HepG2 (cell line): ENCODE measurements around the gene SAXO1.

Source experiments
- EZH2 ChIP-seq: conservative IDR thresholded peaks from 2 replicates; pipeline ENCODE4 v1.6.1; 2012; ENCODE audit warnings: mild to moderate bottlenecking, low read depth, low read length, moderate library complexity
- HOXA9 ChIP-seq: sonication (generic); formaldehyde crosslinking; IDR thresholded peaks from 2 replicates; pipeline ENCODE4 v1.8.1; 2022; ENCODE audit warnings: missing genetic modification reagents, mild to moderate bottlenecking, moderate library complexity, borderline replicate concordance
- MATR3 ChIP-seq: sonication (generic); formaldehyde crosslinking; IDR thresholded peaks from 2 replicates; pipeline ENCODE4 v1.4.0; 2020; ENCODE audit warnings: missing genetic modification reagents
- MEIS1 ChIP-seq: sonication (generic); formaldehyde crosslinking; IDR thresholded peaks from 2 replicates; pipeline ENCODE4 v1.9.0; 2021; ENCODE audit warnings: mild to moderate bottlenecking, missing genetic modification reagents, moderate library complexity, borderline replicate concordance
- NFYB ChIP-seq: sonication (generic); formaldehyde crosslinking; IDR thresholded peaks from 2 replicates; pipeline ENCODE4 v1.4.0; 2020; ENCODE audit warnings: missing genetic modification reagents
- POGZ ChIP-seq: sonication (generic); formaldehyde crosslinking; IDR thresholded peaks from 2 replicates; pipeline ENCODE4 v1.4.0; 2020; ENCODE audit warnings: mild to moderate bottlenecking, missing genetic modification reagents
- RAD21 ChIP-seq: fragments of 450-650 bp; formaldehyde crosslinking; IDR thresholded peaks from 2 replicates; pipeline ENCODE4 v1.5.0; 2020; ENCODE audit warnings: mild to moderate bottlenecking
- SRSF4 ChIP-seq: fragments of 200-400 bp; formaldehyde crosslinking; IDR thresholded peaks from one replicate; pipeline ENCODE4 v1.6.1; 2018; ENCODE audit warnings: mild to moderate bottlenecking, low read depth, low read length, moderate library complexity; ENCODE audit not compliant: poor library complexity, severe bottlenecking
- YY1 ChIP-seq: IDR thresholded peaks from 2 replicates; pipeline ENCODE4 v1.6.1; 2011; ENCODE audit warnings: low read length, low read depth, moderate library complexity, mild to moderate bottlenecking; ENCODE audit not compliant: insufficient read depth, insufficient replicate concordance
- ZFP62 ChIP-seq: sonication (generic); formaldehyde crosslinking; IDR thresholded peaks from 2 replicates; pipeline ENCODE4 v1.4.0; 2020; ENCODE audit warnings: missing genetic modification reagents
- TF ChIP-seq, protein P1 (sequence below): sonication (generic); formaldehyde crosslinking; IDR thresholded peaks from 2 replicates; pipeline ENCODE4 v1.4.0; 2020; ENCODE audit warnings: missing genetic modification reagents, mild to moderate bottlenecking, borderline replicate concordance
- TF ChIP-seq, protein P2 (sequence below): sonication (generic); formaldehyde crosslinking; IDR thresholded peaks from 2 replicates; pipeline ENCODE4 v1.4.0; 2020; ENCODE audit warnings: missing genetic modification reagents

DNA sequence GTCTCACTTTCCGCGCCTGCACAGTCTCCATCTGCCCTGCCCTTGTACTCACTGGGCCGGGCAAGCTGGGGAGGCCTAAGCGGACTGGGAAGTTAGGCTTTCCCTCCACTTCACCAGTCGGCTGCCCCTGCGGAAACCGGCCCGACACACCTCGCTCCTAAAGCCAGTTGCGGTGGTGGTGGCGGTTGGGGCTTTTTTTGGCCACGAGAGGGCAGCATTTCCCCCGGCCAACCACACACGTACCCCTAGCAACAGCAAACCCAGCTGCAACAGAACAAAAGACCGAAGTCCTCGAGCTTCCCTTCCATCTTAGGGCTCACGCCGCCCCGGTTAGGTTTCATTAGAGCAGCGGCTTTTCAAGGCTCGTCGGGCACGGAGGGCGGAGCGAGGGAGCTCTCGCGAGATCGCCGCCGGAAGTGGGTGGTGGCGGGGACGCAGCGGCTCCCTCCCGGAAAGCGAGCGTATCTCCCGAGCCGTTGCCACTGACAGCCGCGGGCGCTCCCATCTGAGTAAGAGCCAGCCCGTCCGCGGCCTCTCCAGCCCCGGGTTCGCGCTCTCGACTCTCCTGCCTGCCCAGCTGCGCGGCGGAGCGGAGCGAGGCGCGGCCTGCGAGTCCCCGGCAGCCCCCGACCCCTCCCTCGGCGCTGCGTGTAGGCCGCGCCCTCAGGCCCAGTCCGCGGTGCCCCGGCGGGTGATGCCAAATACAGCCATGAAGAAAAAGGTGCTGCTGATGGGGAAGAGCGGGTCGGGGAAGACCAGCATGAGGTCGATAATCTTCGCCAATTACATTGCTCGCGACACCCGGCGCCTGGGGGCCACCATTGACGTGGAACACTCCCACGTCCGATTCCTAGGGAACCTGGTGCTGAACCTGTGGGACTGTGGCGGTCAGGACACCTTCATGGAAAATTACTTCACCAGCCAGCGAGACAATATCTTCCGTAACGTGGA, 16.2 kb upstream of the SAXO1 start, which contains the start of gene RRAGA:
- TF ChIP-seq EZH2 (no peak), NFYB (CRISPR knock-in tag) (no peak; the same call in 1 of the 2 replicates), YY1 (peak; percentile 92), HOXA9 (CRISPR knock-in tag) (no peak), SRSF4 (no peak), RAD21 (CRISPR knock-in tag) (peak; percentile 83), ZFP62 (CRISPR knock-in tag) (no peak), MATR3 (CRISPR knock-in tag) (no peak), MEIS1 (CRISPR knock-in tag) (peak; percentile 82; the same call in 1 of the 2 replicates), POGZ (peak; percentile 98)
- TF ChIP-seq, protein P1, sequence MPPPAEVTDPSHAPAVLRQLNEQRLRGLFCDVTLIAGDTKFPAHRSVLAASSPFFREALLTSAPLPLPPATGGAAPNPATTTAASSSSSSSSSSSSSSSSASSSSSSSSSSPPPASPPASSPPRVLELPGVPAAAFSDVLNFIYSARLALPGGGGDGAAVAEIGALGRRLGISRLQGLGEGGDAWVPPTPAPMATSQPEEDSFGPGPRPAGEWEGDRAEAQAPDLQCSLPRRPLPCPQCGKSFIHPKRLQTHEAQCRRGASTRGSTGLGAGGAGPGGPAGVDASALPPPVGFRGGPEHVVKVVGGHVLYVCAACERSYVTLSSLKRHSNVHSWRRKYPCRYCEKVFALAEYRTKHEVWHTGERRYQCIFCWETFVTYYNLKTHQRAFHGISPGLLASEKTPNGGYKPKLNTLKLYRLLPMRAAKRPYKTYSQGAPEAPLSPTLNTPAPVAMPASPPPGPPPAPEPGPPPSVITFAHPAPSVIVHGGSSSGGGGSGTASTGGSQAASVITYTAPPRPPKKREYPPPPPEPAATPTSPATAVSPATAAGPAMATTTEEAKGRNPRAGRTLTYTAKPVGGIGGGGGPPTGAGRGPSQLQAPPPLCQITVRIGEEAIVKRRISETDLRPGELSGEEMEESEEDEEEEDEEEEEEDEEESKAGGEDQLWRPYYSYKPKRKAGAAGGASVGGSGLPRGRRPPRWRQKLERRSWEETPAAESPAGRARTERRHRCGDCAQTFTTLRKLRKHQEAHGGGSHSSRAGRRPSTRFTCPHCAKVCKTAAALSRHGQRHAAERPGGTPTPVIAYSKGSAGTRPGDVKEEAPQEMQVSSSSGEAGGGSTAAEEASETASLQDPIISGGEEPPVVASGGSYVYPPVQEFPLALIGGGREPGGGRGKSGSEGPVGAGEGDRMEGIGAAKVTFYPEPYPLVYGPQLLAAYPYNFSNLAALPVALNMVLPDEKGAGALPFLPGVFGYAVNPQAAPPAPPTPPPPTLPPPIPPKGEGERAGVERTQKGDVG (CRISPR knock-in tag), result peak; percentile 81
- TF ChIP-seq, protein P2, sequence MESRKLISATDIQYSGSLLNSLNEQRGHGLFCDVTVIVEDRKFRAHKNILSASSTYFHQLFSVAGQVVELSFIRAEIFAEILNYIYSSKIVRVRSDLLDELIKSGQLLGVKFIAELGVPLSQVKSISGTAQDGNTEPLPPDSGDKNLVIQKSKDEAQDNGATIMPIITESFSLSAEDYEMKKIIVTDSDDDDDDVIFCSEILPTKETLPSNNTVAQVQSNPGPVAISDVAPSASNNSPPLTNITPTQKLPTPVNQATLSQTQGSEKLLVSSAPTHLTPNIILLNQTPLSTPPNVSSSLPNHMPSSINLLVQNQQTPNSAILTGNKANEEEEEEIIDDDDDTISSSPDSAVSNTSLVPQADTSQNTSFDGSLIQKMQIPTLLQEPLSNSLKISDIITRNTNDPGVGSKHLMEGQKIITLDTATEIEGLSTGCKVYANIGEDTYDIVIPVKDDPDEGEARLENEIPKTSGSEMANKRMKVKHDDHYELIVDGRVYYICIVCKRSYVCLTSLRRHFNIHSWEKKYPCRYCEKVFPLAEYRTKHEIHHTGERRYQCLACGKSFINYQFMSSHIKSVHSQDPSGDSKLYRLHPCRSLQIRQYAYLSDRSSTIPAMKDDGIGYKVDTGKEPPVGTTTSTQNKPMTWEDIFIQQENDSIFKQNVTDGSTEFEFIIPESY (CRISPR knock-in tag), result peak; percentile 44; the same call in 1 of the 2 replicates
